HG02759 (cell line): ENCODE data around the gene NPR2.

Source experiments
- ATAC-seq: cut with Tn5 transposase; IDR thresholded peaks from one replicate; pipeline ENCODE4 v1.9.1; 2021; ENCODE audit warnings: mild to moderate bottlenecking, moderate library complexity; ENCODE audit not compliant: unreplicated experiment

Gene NPR2

DNA sequence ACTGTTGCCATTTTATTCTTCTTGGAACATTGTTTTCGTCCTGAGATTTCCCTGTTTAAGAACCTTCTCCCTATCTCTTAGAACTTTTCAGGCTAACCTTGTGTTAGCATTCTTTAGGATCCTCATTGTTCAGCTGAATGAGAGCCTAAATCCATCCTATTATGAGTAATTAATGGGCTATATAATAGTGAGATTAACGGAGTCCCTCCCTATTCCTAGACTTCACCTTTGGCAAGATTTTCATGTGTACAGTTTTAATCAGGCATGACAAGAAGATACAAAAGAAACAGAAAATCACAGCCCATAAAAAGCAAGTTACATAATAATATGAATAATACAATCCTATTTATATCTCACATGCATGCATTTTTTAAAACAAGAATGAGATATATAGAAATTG is 28.2 kb upstream of the NPR2 start:
- no peak for ATAC-seq

DNA sequence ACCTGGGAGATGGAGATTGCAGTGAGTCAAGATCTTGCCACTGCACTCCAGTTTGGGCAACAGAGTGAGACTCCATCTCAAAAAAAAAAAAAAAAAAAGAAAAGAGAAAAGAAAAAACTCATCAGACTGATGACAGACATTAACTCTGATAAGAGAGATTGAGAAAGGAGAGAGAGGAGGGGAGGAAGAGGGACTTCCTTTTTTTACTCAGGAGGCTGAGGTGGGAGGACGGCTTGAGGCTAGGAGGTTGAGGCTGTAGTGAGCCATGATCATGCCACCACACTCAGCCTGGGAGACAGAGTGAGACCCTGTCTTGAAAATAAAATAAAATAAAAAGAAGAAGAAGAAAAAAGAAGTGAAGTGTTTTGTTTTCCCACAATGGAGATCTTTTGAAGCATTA is 27.6 kb upstream of the NPR2 start:
- ATAC-seq: no peak

DNA sequence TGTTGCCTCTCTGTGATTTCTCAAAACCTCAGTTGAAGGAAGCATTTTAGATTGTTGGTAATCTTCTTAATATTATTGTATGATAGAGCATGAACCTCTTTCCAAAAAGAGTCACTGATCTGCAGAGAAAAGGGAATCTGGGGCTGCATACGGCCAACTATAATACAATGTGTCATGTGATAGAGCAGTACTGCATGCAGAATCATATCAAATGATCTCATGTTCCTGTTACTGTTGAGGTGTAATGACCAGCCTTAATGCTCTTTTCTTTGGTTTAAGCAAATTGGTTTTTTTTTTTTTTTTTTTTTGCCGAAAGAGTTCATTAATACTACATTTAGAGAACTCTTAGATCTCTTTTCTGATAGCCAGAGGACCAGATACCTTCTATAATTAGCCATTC is 24.4 kb upstream of the NPR2 start:
- no peak for ATAC-seq

DNA sequence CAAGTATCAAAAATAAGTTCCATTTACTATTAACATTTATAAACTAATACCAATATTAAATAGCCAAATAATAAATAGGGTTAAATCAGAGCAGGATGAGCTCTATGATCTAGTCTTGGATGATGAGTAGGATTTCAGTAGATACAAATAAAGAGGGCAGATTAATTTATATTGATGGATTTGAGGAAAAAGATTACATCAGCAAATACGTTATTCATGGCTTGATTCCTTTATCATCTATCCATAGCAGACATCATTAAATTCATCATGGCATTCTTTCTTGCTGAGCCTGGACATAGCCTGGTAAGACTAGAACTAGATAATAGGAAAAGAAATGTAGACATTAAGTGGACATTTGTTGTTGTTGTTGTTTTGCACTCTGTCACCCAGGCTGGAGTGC is 23.9 kb upstream of the NPR2 start:
- no peak for ATAC-seq

DNA sequence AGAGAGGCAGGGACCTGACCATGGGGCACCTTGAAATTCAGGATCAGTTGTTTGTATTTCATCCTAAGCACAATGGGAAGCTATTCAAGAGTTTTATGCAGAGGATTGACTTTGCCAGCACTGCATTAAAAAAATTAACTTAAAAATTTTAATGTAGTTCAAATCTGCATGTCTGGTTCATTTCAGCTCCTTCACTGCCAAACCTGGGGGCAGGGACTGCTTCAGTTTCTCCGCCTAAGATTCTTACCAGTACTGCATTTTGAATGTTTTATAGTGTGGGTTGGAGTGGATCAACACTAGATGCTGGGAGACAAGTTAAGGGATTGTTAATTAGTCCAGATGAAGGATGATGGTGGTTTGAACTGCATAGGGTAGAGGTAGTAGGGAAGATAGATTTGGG is 21.6 kb upstream of the NPR2 start:
- ATAC-seq: no peak

DNA sequence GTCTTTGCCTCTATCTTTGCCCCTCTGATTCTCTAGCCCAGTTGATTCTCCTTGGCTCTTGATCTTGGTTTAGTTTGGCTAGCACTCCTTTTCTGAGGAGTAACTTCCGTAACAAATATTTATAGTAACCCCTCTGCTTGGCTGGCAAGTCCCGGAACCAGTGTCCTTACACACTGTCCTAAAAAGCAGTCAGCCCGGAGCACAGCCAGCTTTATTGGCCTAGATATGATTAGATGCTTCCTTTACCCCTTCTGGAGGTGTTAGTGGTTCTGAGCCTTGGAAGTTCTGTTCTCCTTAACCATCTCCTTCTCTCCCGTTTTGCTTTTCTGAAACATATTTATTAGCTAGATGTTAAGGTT is 20.3 kb upstream of the NPR2 start:
- ATAC-seq: no peak

DNA sequence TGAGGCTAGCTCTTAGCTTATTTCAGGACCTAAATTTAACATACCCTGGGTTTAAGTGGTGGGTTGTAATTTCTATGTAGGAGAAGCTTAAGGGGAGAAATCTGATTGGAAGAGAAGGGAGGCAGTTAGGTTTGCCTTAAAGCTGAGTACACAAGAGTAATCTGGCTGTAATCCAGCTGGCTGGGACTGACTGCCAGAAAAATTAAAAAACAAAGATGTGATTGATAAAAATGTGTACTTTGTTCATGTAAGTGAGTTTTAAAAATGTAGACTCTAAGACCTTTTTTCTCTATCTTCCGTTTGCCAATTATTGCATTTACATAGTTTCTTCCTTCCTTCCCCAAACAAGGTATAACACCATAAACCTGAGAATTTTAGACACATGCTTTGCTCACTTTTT is 19.9 kb upstream of the NPR2 start:
- no peak for ATAC-seq

DNA sequence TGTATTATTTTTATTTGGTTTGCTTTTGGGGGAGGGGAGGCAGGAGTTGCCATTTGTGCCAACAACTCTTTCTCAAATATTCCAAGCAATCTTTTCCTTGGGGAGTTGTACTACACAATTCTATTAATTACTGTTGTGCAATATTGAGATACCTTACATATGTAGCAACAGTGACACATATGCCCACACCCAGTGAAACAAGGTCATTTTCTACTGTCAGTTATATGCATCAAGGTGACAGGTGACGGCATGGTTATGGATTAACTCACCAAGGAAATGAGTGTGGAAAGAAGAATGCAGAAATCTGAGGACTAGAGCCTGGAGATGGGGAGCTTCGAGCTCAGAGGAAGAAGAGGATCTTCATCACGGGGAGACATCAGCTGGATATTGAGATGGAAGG is 19.4 kb upstream of the NPR2 start:
- ATAC-seq: no peak

DNA sequence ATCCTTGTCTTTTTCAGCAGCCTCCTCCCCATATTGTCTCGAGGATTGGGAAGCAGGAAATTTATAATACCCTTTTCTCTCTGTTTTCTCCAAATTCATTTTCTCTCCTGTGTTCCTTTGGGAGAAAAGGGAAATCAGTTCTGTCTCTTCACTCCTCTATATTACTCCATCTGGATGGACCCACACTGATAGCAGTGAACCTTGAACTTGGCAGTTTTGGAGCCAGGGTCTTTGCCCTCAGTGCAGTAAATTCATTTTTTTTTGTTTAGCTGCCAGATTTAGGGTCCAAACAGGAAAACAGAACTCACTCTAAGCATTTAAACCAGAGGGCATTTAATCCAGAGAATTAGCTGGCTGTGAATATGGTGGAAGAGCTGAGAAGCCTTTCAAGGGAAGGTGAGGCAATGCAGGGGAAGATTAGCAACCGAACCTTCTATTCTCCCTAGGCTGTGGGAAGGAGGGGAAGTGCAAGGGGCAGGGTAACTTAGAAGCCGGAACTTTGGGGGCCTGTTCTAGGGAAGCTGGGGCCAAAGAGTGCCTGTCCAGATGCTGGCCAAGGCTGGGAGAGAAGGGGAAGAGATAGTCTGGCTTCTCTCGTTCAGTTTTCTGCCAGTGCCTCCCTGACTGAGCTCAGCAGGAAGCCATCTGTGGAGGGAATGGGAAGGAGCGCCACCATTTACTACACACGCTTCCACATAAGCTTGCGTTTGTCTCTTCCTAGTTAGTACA is 16.3 kb upstream of the NPR2 start:
- no peak for ATAC-seq

DNA sequence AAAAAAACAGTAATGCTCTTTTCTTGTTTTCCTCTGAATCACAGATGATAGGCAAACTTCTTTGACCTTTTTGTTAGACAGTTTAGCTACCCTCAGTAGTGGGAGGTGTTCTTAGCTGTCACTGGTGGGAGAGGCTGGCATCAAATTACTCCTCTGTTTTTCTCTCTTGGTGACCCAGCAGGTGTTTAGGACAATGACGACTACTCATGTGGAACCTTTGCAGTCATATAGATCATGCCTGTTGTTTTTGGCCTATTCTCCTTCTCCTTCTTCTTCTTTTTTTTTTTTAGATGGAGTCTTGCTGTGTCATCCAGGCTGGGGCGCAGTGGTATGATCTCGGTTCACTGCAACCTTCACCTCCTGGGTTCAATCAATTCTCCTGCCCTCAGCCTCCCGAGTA is 15.4 kb upstream of the NPR2 start:
- peak; percentile 53 for ATAC-seq

DNA sequence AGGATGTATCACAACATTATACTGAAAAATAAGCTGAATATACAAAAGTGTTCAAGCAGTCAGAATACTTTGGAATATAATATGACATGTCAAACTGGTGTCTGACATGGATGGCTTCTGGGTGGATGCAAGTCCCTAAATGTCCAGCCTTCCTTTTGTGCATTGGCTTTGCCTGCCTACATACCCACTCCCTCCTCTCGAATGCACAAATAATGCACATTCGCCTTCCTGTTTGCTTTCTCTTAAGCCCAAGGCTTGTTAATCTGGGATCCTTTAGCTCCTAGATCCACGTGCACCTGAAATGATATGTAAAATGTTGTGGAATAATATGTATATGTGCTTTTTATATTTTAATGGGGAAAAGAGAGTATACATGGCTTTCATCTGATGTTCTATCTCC is 12.9 kb upstream of the NPR2 start:
- no peak for ATAC-seq

DNA sequence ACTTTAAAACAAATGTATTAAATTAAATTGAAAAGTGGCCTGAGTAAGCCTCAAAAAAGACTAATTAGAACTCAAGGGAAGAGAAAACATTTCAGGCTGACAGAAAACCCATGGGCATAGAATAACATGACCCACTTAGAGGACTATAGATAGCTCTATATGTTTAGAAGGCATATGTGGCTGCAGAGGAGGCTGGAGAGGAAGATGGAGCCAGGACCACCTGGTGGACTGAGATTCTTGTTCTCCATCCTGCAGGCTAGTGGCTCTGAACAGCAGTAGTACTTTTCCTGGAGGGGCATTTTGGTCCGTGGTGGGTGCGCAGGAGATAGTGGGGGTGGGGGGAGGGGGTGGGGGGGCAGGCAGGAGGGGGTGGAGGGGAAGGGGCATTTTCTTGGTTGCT is 10.3 kb upstream of the NPR2 start:
- ATAC-seq: no peak

DNA sequence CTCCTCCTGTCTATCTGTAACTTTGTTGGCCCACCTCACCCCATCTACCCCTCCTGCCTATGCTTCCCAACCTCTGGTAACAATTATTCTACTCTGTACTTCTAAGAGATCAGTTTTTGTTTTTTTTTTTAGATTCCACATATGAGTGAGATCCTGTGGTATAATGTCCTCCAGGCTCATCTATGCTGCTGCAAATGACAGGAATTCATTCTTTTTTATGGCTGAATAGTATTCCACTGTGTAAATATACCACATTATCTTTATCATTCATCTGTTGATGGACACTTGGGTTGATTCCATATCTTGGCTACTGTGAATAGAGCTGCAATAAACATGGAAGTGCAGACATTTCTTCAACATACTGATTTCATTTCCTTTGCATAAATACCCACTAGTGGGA is 8.0 kb upstream of the NPR2 start:
- ATAC-seq: no peak

DNA sequence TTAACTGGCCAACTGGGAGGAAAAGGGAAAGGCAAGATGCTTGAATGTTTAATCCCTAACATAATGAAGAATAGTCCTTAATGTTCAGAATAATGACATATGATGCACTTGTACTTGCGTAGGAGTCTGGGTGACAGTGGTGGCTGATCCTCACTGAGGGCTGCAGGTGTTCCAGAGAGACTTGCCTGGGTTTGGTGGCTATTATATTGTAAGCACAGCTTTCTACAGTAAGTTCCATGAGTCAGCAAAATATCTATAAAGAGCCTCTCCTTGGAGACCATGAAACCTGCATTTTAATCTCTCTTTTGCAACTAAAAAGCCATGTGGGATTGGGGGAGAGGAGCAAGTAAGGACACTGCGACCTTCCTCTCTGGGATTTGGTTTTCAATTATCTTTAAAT is 1.9 kb upstream of the NPR2 start:
- no peak for ATAC-seq

DNA sequence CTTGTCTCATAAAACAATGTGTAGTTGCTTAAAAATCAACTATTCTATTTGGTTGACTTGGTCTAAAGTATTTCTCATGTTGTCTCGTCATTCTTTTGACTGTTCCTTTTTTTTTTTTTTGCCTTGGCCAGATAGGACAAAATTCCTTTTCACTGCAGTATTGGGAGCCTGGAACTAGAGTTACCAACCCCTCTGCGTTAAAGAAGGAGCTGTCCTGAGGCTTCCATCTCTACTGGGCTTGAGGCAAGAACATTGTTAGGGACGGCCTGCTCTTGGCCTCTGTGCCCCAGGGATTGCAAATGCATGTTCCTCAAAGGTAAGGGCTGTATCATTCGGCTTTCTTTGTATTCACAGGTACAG is 1.4 kb upstream of the NPR2 start:
- no peak for ATAC-seq

DNA sequence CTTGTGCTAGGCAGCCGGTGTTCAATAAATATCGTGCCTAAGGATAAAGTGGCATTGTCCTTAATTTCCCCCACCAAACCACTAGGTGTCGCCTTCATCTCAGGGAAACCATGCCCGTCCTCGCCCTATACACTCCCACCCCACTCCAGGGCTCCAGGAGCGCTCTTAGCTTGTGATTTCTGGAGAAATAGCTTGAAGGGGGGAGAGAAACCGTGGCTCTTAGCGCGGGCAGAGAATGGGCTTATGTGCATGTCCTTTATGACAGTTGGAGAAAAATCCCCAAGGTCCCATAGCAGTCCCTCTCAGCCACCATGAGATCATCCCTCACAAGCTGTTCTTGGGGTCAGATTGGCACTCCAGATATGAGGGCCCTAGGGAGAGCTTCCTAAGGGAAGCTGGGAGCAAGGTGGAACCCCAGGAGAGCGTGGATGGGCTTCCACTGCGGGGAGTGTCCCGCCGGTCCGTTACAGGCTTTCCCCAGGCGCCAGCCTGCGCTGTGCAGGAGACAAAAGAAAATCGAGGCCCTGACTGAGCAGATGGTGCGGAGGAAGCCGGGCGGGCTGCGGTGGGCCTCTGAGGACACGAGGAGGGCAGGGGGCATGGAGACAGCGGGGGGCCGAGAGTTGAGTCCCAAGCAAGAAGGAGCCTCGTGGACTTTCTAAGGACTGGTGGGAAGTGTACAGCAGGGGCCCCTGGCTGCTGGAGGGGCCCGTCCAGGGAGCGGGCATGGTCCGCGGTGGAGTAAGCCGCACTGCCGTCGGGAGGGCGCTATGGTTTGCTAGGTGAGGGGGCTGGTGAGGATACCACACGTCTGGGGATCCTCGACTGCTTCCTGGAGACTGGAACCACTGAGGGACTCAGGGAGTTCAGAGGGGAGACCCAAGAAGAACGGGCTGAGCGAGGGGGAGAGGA is 750 bp upstream of the NPR2 start:
- ATAC-seq: peak; percentile 60

DNA sequence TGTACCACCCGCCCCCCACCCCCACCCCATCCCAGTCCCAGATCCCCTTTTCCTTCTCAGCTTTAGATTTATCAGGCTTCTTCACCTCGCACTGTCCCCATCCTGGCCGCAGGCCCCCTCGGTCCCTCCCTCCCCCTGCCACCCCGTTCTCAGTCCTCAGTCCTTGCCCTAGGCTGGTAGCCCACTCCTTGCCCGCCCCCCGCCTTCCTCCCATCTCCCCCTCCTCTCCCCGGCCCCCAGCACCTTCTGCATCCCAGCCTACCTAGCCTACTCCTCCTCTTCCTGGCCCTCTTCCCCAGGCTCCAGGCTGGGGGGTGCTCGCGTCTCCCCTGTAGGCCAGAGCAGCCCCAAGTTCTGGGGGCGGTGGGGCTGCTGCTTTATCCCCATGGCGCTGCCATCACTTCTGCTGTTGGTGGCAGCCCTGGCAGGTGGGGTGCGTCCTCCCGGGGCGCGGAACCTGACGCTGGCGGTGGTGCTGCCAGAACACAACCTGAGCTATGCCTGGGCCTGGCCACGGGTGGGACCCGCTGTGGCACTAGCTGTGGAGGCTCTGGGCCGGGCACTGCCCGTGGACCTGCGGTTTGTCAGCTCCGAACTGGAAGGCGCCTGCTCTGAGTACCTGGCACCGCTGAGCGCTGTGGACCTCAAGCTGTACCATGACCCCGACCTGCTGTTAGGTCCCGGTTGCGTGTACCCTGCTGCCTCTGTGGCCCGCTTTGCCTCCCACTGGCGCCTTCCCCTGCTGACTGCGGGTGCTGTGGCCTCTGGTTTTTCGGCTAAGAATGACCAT is 828 bp downstream of the NPR2 start:
- ATAC-seq: no peak

DNA sequence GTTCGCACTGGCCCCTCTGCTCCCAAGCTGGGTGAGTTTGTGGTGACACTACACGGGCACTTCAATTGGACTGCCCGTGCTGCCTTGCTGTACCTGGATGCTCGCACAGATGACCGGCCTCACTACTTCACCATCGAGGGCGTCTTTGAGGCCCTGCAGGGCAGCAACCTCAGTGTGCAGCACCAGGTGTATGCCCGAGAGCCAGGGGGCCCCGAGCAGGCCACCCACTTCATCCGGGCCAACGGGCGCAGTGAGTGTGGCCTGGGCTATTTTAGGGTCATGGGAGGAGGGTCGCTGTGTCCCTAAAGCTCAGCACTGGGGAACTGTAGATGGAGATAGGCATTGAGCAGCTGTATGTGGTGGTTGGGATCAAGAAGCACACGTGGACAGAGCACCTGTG is 1.4 kb downstream of the NPR2 start:
- ATAC-seq: no peak

DNA sequence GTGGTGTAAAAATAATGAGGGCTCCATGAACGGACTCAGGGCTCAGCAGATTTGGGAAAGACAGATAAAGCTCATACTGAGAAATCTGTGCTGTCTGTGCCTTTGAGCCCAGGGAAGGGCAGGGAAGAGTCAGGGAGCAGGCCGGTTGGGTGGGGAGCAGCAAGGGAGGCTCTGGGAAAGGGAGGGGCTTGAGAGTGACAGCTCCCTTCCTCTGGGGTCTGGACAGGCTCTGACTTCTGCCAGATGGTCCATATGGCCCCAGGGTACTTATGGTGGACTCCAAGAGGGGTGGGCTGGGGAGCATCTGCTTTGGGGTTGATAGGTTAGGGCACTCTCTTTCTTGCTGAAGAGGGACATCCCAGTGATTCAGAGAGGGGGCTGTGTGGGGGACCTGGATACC is 2.1 kb downstream of the NPR2 start:
- no peak for ATAC-seq

DNA sequence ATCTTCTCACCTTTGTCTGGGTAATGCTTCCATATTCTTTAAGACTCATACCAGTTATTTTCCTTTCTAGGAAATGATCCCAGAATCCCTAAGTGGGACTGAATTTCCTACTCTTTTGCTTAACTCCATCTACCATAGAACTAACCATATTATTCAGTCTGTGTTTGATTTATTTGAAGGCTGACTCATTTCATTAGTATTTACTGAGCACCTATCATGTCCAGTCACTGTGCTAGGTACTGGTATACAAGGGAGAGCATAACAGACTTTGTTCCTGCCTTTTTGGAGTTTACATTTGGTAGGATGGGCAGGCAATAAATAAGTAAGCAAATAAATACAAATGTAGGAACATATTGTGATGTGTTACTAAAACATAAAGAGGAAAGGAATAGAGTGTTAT is 4.3 kb downstream of the NPR2 start:
- no peak for ATAC-seq

DNA sequence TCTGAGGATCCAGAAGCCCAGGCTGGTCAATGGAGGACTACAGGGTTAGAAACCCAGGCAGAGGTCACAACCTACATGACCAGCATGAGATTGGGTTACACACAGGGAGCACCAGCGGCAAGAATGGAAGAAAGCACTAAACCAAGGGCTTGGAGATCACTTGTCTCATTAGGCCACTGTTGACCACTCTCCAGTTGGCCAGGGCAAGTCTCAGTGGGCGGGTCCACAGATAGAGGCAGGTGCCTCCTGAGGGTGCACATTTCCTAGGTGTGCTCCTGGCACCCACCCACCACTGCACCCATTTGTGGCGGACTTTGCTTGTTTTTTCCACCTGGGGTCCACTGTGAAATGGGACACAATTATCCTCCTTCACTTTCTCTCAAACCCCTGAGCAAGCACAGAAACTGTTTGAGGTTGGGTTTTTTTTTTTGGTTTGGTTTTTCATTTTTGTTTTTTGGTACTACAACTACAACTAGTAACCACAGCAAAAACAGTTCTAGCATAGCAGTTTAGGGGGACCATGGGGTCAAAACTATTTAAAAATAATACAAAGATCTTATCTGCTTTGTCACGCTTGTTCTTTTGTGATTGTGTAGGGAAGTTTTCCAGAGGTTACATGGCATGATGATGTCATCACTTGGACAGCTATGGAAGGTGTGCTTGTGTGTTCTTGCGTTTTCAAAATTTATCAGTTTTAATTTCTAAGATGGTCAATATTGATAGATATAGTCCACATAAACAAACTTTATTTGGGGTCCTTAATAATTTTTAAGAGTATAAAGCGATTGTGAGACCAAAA is 6.1 kb downstream of the NPR2 start:
- ATAC-seq: no peak
